ENCODE data around the gene LRIG1.

Gene LRIG1, protein sequence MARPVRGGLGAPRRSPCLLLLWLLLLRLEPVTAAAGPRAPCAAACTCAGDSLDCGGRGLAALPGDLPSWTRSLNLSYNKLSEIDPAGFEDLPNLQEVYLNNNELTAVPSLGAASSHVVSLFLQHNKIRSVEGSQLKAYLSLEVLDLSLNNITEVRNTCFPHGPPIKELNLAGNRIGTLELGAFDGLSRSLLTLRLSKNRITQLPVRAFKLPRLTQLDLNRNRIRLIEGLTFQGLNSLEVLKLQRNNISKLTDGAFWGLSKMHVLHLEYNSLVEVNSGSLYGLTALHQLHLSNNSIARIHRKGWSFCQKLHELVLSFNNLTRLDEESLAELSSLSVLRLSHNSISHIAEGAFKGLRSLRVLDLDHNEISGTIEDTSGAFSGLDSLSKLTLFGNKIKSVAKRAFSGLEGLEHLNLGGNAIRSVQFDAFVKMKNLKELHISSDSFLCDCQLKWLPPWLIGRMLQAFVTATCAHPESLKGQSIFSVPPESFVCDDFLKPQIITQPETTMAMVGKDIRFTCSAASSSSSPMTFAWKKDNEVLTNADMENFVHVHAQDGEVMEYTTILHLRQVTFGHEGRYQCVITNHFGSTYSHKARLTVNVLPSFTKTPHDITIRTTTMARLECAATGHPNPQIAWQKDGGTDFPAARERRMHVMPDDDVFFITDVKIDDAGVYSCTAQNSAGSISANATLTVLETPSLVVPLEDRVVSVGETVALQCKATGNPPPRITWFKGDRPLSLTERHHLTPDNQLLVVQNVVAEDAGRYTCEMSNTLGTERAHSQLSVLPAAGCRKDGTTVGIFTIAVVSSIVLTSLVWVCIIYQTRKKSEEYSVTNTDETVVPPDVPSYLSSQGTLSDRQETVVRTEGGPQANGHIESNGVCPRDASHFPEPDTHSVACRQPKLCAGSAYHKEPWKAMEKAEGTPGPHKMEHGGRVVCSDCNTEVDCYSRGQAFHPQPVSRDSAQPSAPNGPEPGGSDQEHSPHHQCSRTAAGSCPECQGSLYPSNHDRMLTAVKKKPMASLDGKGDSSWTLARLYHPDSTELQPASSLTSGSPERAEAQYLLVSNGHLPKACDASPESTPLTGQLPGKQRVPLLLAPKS

GRCh38 chr3:66500576-66501482 lies at the start of gene LRIG1:
TSS of gene LRIG1 (minus strand) at chr3:66501022. CDS start at chr3:66500407, 615 bp downstream.
- Histone ChIP-seq H3K27me3 (ENCODE audit: insufficient read depth, low read depth) (no peaks in the 10 kb centered on the region), H3K36me3 (ENCODE audit: insufficient read depth) (no peaks in the 10 kb centered on the region), H3K4me1 (ENCODE audit: low read depth, poor library complexity, severe bottlenecking) (peaks cover 34% of the 10 kb centered on the region), H3K4me2 (peak within 1 kb of the TSS; percentile 91), H3K79me2 (ENCODE audit: insufficient read depth, low read depth) (peaks cover 47% of the 10 kb centered on the region), H3K27ac (peak within 1 kb of the TSS; percentile 45), H4K20me1 (ENCODE audit: insufficient read depth) (no peaks in the 10 kb centered on the region), H3K4me3 (IDR thresholded peaks at IDR 0.05; ENCODE audit: insufficient read depth, low read depth, low read length) (peak within 1 kb of the TSS; percentile 28), H2AFZ (ENCODE audit: low read depth) (peak within 1 kb of the TSS; percentile 82), H3K9ac (peak within 1 kb of the TSS; percentile 77)
- TF ChIP-seq CTCF (conservative IDR thresholded peaks at IDR 0.05; ENCODE audit: low read depth, low read length) = no peak

- H3K79me2 ChIP-seq (ENCODE audit: insufficient read depth, low read depth) = no peaks in the 10 kb centered on the region
- no peaks in the 10 kb centered on the region for H3K4me1 ChIP-seq (ENCODE audit: low read depth, poor library complexity, severe bottlenecking)
- H3K36me3 ChIP-seq (ENCODE audit: insufficient read depth) = no peaks in the 10 kb centered on the region
- H3K4me2 ChIP-seq = no peak overlapping the region
- no peak overlapping the region for H3K27ac ChIP-seq
- H2AFZ ChIP-seq (ENCODE audit: low read depth) = no peak overlapping the region
- no peaks in the 10 kb centered on the region for H4K20me1 ChIP-seq (ENCODE audit: insufficient read depth)
- TF ChIP-seq CTCF (conservative IDR thresholded peaks at IDR 0.05; ENCODE audit: low read depth, low read length) = no peak
- H3K4me3 ChIP-seq (IDR thresholded peaks at IDR 0.05; ENCODE audit: insufficient read depth, low read depth, low read length) = no peak overlapping the region
- no peak overlapping the region for H3K9ac ChIP-seq
- no peaks in the 10 kb centered on the region for H3K27me3 ChIP-seq (ENCODE audit: insufficient read depth, low read depth)
These were observed 44.0 kb upstream of the LRIG1 start for GRCh38 chr3:66544619-66545429.

DNA sequence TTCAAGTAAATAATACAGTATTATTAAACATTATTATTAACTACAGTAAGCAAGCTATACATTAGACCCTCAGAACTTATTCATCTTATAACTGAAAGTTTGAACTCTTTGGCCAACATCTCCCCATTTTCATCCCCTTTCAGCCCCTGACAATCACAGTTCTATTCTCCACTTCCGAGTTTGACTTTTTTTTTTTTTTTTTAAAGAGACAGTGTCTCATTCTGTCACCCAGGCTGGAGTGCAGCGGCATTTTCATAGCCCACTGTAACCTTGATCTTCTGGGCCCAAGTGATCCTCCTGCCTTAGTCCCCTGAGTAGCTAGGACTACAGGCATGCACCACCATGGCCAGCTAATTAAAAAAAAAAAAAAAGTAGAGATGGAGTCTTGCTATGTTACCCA lies 41.3 kb upstream of the LRIG1 start:
- no peak overlapping the region for H3K27ac ChIP-seq
- no peaks in the 10 kb centered on the region for H3K79me2 ChIP-seq (ENCODE audit: insufficient read depth, low read depth)
- no peaks in the 10 kb centered on the region for H3K4me1 ChIP-seq (ENCODE audit: low read depth, poor library complexity, severe bottlenecking)
- H3K36me3 ChIP-seq (ENCODE audit: insufficient read depth) = no peaks in the 10 kb centered on the region
- no peak overlapping the region for H2AFZ ChIP-seq (ENCODE audit: low read depth)
- H3K4me3 ChIP-seq (IDR thresholded peaks at IDR 0.05; ENCODE audit: insufficient read depth, low read depth, low read length) = no peak overlapping the region
- H3K4me2 ChIP-seq = no peak overlapping the region
- H4K20me1 ChIP-seq (ENCODE audit: insufficient read depth) = no peaks in the 10 kb centered on the region
- no peaks in the 10 kb centered on the region for H3K27me3 ChIP-seq (ENCODE audit: insufficient read depth, low read depth)
- no peak for TF ChIP-seq CTCF (conservative IDR thresholded peaks at IDR 0.05; ENCODE audit: low read depth, low read length)
- H3K9ac ChIP-seq = no peak overlapping the region

Measured in KMS-11 (cell line).